COLO668 (cell line): ENCODE measurements around the gene EID3.

ENCODE experiments used
- DNase-seq: peaks from one replicate; lab custom pipeline; 2025; ENCODE audit not compliant: unreplicated experiment; lab: John Stamatoyannopoulos, UW

Gene EID3

DNA sequence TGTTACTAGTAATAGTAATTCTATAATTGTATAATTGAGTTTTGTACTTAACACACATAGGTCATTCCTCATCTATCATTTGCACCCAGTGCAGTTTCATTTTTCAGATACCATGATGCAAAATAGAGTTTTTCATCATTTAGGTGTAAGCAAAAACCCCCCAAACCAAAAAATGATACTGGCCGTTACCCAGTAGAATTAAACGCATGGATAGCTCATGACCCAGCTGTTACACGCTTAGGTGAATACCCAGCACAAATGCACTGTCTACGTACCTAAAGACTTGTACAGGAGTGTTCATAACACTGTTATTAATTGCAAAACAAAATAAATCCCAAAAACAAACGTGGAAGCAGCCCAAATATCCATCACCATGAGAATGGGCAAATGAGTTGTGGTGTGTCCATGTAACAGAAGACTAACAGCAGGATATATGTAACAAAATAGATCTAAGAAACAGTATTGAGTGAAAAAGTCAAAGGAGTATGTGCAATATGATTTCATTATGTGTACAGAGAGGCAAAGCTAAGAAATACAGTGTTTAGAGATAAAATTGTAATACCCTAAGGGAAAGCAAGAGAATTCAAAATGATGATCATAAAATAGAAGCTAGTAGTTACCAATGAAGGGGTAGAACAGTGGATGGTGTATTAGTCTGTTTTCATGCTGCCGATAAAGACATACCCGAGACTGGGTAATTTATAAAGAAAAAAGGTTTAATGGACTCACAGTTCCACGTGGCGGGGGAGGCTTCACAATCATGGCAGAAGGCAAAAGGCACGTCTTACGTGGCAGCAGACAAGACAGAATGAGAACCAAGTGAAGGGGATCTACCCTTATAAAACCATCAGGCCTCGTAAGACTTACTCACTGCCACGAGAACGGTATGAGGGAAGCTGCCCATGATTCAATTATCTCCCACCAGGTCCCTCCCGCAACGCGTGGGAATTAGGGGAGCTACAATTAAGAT is 49.8 kb downstream of the EID3 start:
- DNase-seq: no peak

DNA sequence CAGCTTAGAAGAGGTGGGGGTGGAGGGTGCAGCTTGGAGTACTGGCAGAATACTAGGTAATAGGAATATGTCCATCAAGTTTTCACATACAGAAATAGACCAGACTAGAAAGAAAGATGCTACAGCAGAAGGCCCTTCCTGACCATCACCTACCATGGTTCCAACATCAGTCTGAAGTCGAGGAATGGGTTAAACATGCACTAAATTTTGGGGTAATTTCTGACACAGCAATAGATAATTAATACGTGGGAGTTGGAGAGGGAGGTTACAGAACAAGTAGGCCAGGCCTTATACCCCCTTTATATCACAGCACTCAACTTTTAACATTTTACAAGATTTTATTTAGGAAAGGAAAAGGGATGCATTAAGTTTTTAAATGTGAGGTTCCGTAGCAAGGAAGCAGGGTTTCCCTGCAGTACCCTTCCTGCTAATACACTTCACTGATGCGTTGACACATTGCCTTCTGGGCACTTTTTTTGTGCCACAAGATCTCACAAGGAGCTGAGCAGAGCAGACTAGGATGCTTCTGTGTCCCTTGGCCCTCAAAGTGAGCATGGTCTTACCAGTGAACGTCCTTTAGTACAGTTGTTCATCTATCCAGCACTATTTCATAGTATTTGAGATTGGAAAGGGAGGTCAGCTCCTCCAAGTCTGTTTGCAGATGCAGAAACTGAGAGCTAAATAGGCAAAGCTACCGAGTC is 50.8 kb downstream of the EID3 start:
- DNase-seq: no peak
